Activated naive CD8-positive, alpha-beta T cell treated with anti-CD3 and anti-CD28 coated beads, Interleukin-2, amount 50 U/mL, for 16 hours (primary cell): ENCODE measurements around the gene PCDH1.
"Not testable (repeated sequence)": the region's sequence is repeated elsewhere in the genome, so short reads cannot be mapped to it uniquely, and the experiment has no call there.

Experiments
- DNase-seq: peaks from one replicate; pipeline ENCODE4 v3.0.0-alpha.2; 2020; ENCODE audit warnings: low read depth, low spot score

Gene PCDH1

GRCh38 chr5:141835928-141836670 is 42.1 kb downstream of the PCDH1 start:
- DNase-seq, result no peak

- no peak for DNase-seq
These were observed 43.9 kb downstream of the PCDH1 start for GRCh38 chr5:141834331-141834730.

- no peak for DNase-seq
These were observed 46.1 kb downstream of the PCDH1 start for GRCh38 chr5:141832131-141832530.

GRCh38 chr5:141828162-141828561 is 50.0 kb downstream of the PCDH1 start:
- DNase-seq, result no peak

- DNase-seq, result no peak
These were observed 51.5 kb downstream of the PCDH1 start for GRCh38 chr5:141826674-141827073.

- no peak for DNase-seq
These were observed 52.2 kb downstream of the PCDH1 start for GRCh38 chr5:141825791-141826560.

- no peak for DNase-seq
These were observed 53.0 kb downstream of the PCDH1 start for GRCh38 chr5:141825241-141825671.

GRCh38 chr5:141824717-141825116 is 53.5 kb downstream of the PCDH1 start:
- DNase-seq, result no peak

GRCh38 chr5:141823056-141823455 is 55.2 kb downstream of the PCDH1 start:
- DNase-seq, result no peak

- no peak for DNase-seq
These were observed 56.1 kb downstream of the PCDH1 start for GRCh38 chr5:141822144-141822543.

- no peak for DNase-seq
These were observed 56.7 kb downstream of the PCDH1 start for GRCh38 chr5:141821430-141821925.

- not testable (repeated sequence) for DNase-seq
These were observed 57.5 kb downstream of the PCDH1 start for GRCh38 chr5:141820686-141821085.

GRCh38 chr5:141817631-141818030 is 60.6 kb downstream of the PCDH1 start:
- DNase-seq, result no peak

GRCh38 chr5:141816598-141817399 is 61.4 kb downstream of the PCDH1 start:
- DNase-seq, result no peak

- no peak for DNase-seq
These were observed 62.4 kb downstream of the PCDH1 start for GRCh38 chr5:141815796-141816180.

GRCh38 chr5:141815051-141815795 is 63.0 kb downstream of the PCDH1 start:
- no peak for DNase-seq

- DNase-seq, result no peak
These were observed 63.9 kb downstream of the PCDH1 start for GRCh38 chr5:141814064-141814964.

- DNase-seq, result no peak
These were observed 65.7 kb downstream of the PCDH1 start for GRCh38 chr5:141812512-141812911.

GRCh38 chr5:141811287-141812155 is 66.7 kb downstream of the PCDH1 start:
- DNase-seq, result no peak
